MM.1S (cell line): ENCODE results near the gene TRPC6.

Experiments used
- DNase-seq: peaks from one replicate; pipeline ENCODE4 v3.0.0-alpha.2; 2015
- H2AFZ ChIP-seq: fragments of 300-600 bp; sonication (generic); 2 replicates; pipeline ENCODE4 v1.6.0; 2016; ENCODE audit warnings: antibody characterized with exemption, low read length
- H3F3A ChIP-seq: fragments of 300-600 bp; sonication (generic); 2 replicates; pipeline ENCODE4 v1.6.1; 2016; ENCODE audit warnings: mild to moderate bottlenecking, antibody characterized with exemption, low read length, moderate library complexity, mixed read lengths; ENCODE audit not compliant: insufficient read depth
- H3K27ac ChIP-seq: fragments of 300-600 bp; sonication (generic); 2 replicates; pipeline ENCODE4 v1.5.1; 2016; ENCODE audit warnings: mild to moderate bottlenecking, low read length
- H3K27me3 ChIP-seq: fragments of 300-600 bp; sonication (generic); replicated peaks from 2 replicates; pipeline ENCODE4 v1.6.0; 2016; ENCODE audit warnings: low read length; ENCODE audit not compliant: insufficient read depth
- H3K36me3 ChIP-seq: fragments of 300-600 bp; sonication (generic); replicated peaks from 2 replicates; pipeline ENCODE4 v1.6.1; 2016; ENCODE audit warnings: mild to moderate bottlenecking, low read length, mixed read lengths; ENCODE audit not compliant: insufficient read depth
- H3K4me1 ChIP-seq: fragments of 300-600 bp; sonication (generic); 2 replicates; pipeline ENCODE4 v1.6.1; 2016; ENCODE audit warnings: low read length, mixed read lengths
- H3K4me2 ChIP-seq: fragments of 300-600 bp; sonication (generic); 2 replicates; pipeline ENCODE4 v1.6.0; 2016; ENCODE audit warnings: low read depth, low read length
- H3K4me3 ChIP-seq: fragments of 300-600 bp; sonication (generic); 2 replicates; pipeline ENCODE4 v1.5.1; 2016; ENCODE audit warnings: low read length, mixed read lengths
- H3K79me2 ChIP-seq: fragments of 300-600 bp; sonication (generic); 2 replicates; pipeline ENCODE4 v1.6.1; 2016; ENCODE audit warnings: mixed run types, low read length, mixed read lengths
- H3K9ac ChIP-seq: fragments of 300-600 bp; sonication (generic); 2 replicates; pipeline ENCODE4 v1.6.1; 2016; ENCODE audit warnings: low read length, mixed read lengths
- H3K9me2 ChIP-seq: fragments of 300-600 bp; sonication (generic); replicated peaks from 2 replicates; pipeline ENCODE4 v1.6.1; 2016; ENCODE audit warnings: mild to moderate bottlenecking, low read length, mixed read lengths; ENCODE audit not compliant: insufficient read depth
- H3K9me3 ChIP-seq: fragments of 300-600 bp; sonication (generic); replicated peaks from 2 replicates; pipeline ENCODE4 v1.6.1; 2016; ENCODE audit warnings: mild to moderate bottlenecking, low read length, mixed read lengths; ENCODE audit not compliant: insufficient read depth
- H4K20me1 ChIP-seq: fragments of 300-600 bp; sonication (generic); 2 replicates; pipeline ENCODE4 v1.6.1; 2016; ENCODE audit warnings: mild to moderate bottlenecking, low read length, moderate library complexity, mixed read lengths; ENCODE audit not compliant: insufficient read depth
- CTCF ChIP-seq: fragments of 300-600 bp; sonication (generic); IDR thresholded peaks from 2 replicates; pipeline ENCODE4 v1.5.1; 2016; ENCODE audit warnings: antibody characterized with exemption, low read length, mixed read lengths
- EZH2 ChIP-seq: fragments of 300-600 bp; sonication (generic); optimal IDR thresholded peaks from 2 replicates; pipeline ENCODE3; 2017; ENCODE audit warnings: low read depth, mild to moderate bottlenecking, antibody characterized with exemption, low read length, mixed read lengths
- EZH2phosphoT487 ChIP-seq: fragments of 300-600 bp; sonication (generic); IDR thresholded peaks from 2 replicates; pipeline ENCODE4 v1.6.1; 2018; ENCODE audit warnings: antibody characterized with exemption, low read length

TRPC6 gene

GRCh38 chr11:101456812-101457211 lies 127.0 kb downstream of the TRPC6 start:
- no peaks in the 10 kb centered on the region for H4K20me1 ChIP-seq
- peak; percentile 25; the same call in 1 of the 2 replicates for TF ChIP-seq CTCF
- TF ChIP-seq EZH2phosphoT487 = no peak
- no peak for TF ChIP-seq EZH2
- H3K4me3 ChIP-seq = no peak overlapping the region
- H3K9me3 ChIP-seq = no peaks in the 10 kb centered on the region
- no peaks in the 10 kb centered on the region for H3K36me3 ChIP-seq
- no peaks in the 10 kb centered on the region for H3F3A ChIP-seq
- peak; percentile 16 for DNase-seq
- H3K27ac ChIP-seq = no peak overlapping the region
- H3K9ac ChIP-seq = no peak overlapping the region
- H3K4me1 ChIP-seq = no peaks in the 10 kb centered on the region
- H3K27me3 ChIP-seq = no peaks in the 10 kb centered on the region
- H3K4me2 ChIP-seq = no peak overlapping the region
- no peak overlapping the region for H2AFZ ChIP-seq
- no peaks in the 10 kb centered on the region for H3K9me2 ChIP-seq
- no peaks in the 10 kb centered on the region for H3K79me2 ChIP-seq

GRCh38 chr11:101453682-101454081 lies 130.1 kb downstream of the TRPC6 start:
- no peaks in the 10 kb centered on the region for H3K9me2 ChIP-seq
- H3F3A ChIP-seq = no peaks in the 10 kb centered on the region
- H3K9me3 ChIP-seq = no peaks in the 10 kb centered on the region
- no peaks in the 10 kb centered on the region for H3K36me3 ChIP-seq
- no peak for DNase-seq
- H3K4me3 ChIP-seq = no peak overlapping the region
- no peaks in the 10 kb centered on the region for H3K79me2 ChIP-seq
- H3K27me3 ChIP-seq = no peaks in the 10 kb centered on the region
- no peak overlapping the region for H2AFZ ChIP-seq
- no peak overlapping the region for H3K27ac ChIP-seq
- no peaks in the 10 kb centered on the region for H3K4me1 ChIP-seq
- no peak overlapping the region for H3K4me2 ChIP-seq
- no peaks in the 10 kb centered on the region for H4K20me1 ChIP-seq
- TF ChIP-seq CTCF = no peak
- no peak overlapping the region for H3K9ac ChIP-seq

- no peaks in the 10 kb centered on the region for H4K20me1 ChIP-seq
- H3K9me2 ChIP-seq = no peaks in the 10 kb centered on the region
- H3K27me3 ChIP-seq = no peaks in the 10 kb centered on the region
- no peaks in the 10 kb centered on the region for H3K4me1 ChIP-seq
- no peak overlapping the region for H2AFZ ChIP-seq
- H3K36me3 ChIP-seq = no peaks in the 10 kb centered on the region
- H3K4me2 ChIP-seq = no peak overlapping the region
- no peak for TF ChIP-seq CTCF
- TF ChIP-seq EZH2phosphoT487 = no peak
- no peak for TF ChIP-seq EZH2
- no peak overlapping the region for H3K27ac ChIP-seq
- H3F3A ChIP-seq = no peaks in the 10 kb centered on the region
- no peak overlapping the region for H3K9ac ChIP-seq
- no peak overlapping the region for H3K4me3 ChIP-seq
- no peak for DNase-seq
- no peaks in the 10 kb centered on the region for H3K79me2 ChIP-seq
- no peaks in the 10 kb centered on the region for H3K9me3 ChIP-seq
These were observed 134.8 kb downstream of the TRPC6 start for GRCh38 chr11:101448881-101449442.
